ENCODE measurements around the gene GLI2.

Gene GLI2

DNA sequence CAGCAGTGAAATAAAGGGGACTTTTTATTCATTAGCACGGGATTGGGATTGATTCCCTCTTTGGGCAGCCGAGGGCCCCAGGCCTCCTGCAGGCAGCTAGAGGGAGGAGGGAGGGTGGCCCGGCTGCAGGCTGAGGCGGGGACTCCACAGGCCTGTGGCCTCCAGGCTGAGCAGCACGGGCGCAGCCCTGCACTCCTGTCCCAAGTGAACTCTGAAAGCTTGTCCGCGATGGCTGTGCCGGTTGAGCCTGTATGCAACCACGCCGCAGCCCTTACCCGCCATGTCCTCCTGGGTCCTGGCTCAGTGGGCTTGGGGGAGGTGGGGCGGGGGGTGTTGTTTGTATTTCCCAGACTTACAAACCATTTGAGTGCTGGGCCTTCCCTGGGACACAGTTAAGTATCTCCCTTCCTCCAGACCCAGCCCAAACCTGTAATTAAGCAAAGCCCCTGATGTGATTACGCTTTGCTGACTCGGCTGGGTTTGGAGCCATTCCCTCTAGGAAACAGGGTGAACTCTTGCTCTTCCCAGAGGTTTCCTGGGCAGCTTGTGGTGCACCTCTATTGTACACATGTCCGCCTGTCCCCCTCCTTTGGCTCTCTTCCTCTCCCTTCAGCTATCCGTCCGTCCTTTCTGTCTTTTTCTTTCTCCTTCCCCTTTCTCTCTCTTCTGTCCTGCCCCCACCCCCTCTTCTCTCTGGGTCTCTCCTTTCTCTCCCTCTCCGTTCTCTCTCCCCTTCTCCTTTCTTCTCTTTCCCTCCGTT, 5.3 kb downstream of the GLI2 start:
- H3K27me3 ChIP-seq = no peaks in the 10 kb centered on the region
- H3K4me1 ChIP-seq = peaks cover 8% of the 10 kb centered on the region

DNA sequence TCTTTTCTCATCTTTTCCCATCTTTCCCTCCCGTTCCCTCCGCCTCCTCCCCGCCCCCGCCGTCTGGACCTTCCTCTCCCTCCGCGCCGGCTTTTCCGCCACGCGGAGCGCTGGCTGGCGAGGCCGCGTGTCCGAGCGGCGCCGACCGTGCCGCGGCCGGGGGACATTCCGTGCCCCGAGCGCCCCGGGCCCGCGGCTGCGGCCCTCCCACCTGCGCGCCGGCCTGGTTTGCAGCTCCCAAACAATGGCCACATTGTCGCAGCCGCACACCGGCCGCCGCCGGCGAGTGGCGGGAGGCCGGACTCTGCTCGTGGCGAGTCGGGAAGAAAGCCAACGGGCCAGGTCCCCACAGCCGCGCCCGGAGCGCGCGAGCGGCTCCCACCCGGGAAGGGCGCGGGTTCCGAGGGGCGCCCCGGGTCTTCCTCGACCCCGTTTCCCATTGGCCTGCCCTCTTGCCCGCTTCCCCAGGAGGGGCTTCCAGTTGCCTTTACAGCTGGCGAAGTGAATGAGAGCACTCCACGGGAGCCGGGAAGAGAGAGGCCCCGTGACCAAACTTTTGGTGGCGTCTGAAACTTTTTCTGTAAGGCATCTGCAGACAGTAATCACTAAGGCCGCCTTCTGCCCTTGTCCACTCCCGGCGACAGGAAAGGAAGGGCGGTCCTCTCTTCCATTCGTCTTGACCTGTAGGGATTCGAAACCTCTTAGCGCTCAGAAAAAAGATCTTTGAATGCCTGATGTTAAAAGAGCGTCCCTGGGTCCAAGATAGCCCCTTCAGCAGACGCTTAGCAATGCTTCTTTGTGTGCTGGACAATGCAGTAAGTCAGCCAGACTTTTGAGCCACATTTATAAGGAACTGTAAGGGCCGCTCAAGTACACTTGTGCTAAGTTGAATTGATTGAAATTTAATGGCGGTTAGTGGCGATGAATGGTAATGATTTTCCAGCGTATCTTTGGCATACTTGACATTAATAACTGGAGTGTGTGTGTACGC, 6.2 kb downstream of the GLI2 start:
- no peak for DNase-seq
- Histone ChIP-seq H3K36me3 (no peaks in the 10 kb centered on the region), H3K4me3 (ENCODE audit: low read depth, low read length) (peak overlapping the region; percentile 38), H3K4me1 (peaks cover 8% of the 10 kb centered on the region), H3K9me3 (no peaks in the 10 kb centered on the region), H3K27me3 (no peaks in the 10 kb centered on the region)
- no peak for TF ChIP-seq CTCF (IDR thresholded peaks at IDR 0.05; ENCODE audit: low read depth, low read length)

More for the DNA sequence above, 5.3 kb downstream of the GLI2 start:
- TF ChIP-seq CTCF (IDR thresholded peaks at IDR 0.05; ENCODE audit: low read depth, low read length) = no peak
- Histone ChIP-seq H3K4me3 (ENCODE audit: low read depth, low read length) (peak overlapping the region; percentile 24; the same call in 1 of the 2 replicates), H3K9me3 (no peaks in the 10 kb centered on the region), H3K36me3 (no peaks in the 10 kb centered on the region)
- peak; percentile 67 for DNase-seq

- no peak overlapping the region for H3K4me3 ChIP-seq (ENCODE audit: low read depth, low read length)
- H3K27me3 ChIP-seq = no peaks in the 10 kb centered on the region
- peaks cover 8% of the 10 kb centered on the region for H3K4me1 ChIP-seq
- no peaks in the 10 kb centered on the region for H3K9me3 ChIP-seq
- H3K36me3 ChIP-seq = no peaks in the 10 kb centered on the region
- DNase-seq = no peak
- TF ChIP-seq CTCF (IDR thresholded peaks at IDR 0.05; ENCODE audit: low read depth, low read length) = no peak
Measured at GRCh38 chr2:120743657-120744056, 8.0 kb downstream of the GLI2 start.

- Histone ChIP-seq H3K4me1 (peaks cover 13% of the 10 kb centered on the region), H3K27me3 (no peaks in the 10 kb centered on the region), H3K36me3 (no peaks in the 10 kb centered on the region), H3K9me3 (no peaks in the 10 kb centered on the region), H3K4me3 (ENCODE audit: low read depth, low read length) (no peak overlapping the region)
- DNase-seq = no peak
- TF ChIP-seq CTCF (IDR thresholded peaks at IDR 0.05; ENCODE audit: low read depth, low read length) = no peak
Measured at GRCh38 chr2:120744817-120745216, 9.1 kb downstream of the GLI2 start.

DNA sequence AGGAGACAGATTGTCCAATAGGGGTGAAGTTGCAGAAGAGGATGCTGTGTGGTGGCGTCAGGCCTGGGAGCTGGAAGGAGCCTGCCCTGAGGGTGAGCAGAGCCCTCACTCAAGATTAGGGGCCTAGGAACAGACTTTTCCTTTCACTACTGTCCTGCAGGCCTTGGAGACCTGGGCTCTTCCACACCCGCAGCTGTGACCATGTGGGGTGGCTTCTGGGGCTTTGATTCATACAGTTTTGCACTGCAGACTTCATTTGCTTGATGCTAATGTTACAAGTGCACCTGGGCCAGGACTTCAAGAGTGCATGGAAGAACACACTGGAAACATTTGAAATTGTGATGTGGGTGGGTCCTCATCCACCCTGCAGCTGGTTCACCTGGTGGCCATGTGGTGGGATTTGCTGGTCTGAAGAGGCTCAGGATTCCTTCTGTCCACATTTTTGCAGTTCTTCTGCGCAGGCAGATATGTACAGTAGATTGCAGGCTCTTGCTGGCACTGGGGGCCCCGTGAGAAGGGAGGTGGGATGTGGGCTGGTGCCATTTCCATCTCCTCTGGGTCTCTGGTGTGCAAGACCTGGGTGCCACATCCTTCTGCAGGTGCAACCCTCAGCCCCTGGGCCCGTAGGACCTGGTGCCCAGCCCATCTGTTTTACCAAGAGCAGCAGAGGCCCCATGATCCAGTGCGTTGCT, 9.9 kb downstream of the GLI2 start:
- Histone ChIP-seq H3K4me3 (ENCODE audit: low read depth, low read length) (no peak overlapping the region), H3K27me3 (no peaks in the 10 kb centered on the region), H3K4me1 (peaks cover 13% of the 10 kb centered on the region), H3K36me3 (no peaks in the 10 kb centered on the region), H3K9me3 (no peaks in the 10 kb centered on the region)
- no peak for TF ChIP-seq CTCF (IDR thresholded peaks at IDR 0.05; ENCODE audit: low read depth, low read length)
- DNase-seq = no peak

All from BE2C (cell line).